ENCODE results near the gene BTBD16. TPM values are rescaled to one million over a fixed set of nuclear protein-coding genes. Genes with fewer than 3 reads are reported as not detected.

Gene BTBD16
- total and polyA plus RNA-seq, 2 donors from 2014 or later: 0.34 to 1.2 TPM

GRCh38 chr10:122257041-122257440 is 14.1 kb upstream of the BTBD16 start:
- Histone ChIP-seq H3K4me1 (ENCODE audit: control insufficient read depth in 2 of 3, insufficient read depth in 2 of 3, low read depth in 1 of 3, low read length in 3 of 3) (peaks cover 0 to 2% (median 0%) of the 10 kb centered on the region in 3 donors), H3K4me3 (ENCODE audit: low read length in 3 of 3) (no peak overlapping the region), H3K9ac (ENCODE audit: low read length in 3 of 3) (no peak overlapping the region), H3K36me3 (ENCODE audit: control insufficient read depth in 2 of 3, insufficient read depth in 3 of 3, low read length in 3 of 3) (peaks cover 0 to 9% (median 7%) of the 10 kb centered on the region in 3 donors), H3K9me3 (ENCODE audit: control insufficient read depth in 2 of 3, insufficient read depth in 1 of 3, low read length in 3 of 3) (no peaks in the 10 kb centered on the region), H3K27me3 (ENCODE audit: control insufficient read depth, insufficient read depth, low read length) (no peaks in the 10 kb centered on the region), H3K27ac (ENCODE audit: low read depth in 2 of 2, low read length in 2 of 2) (no peak overlapping the region)
- no peak for TF ChIP-seq CTCF (IDR thresholded peaks at IDR 0.05; ENCODE audit: borderline replicate concordance, extremely low read depth, insufficient read depth)
- intact Hi-C loops (cut with DNase I): no loop called here
- no peak for DNase-seq
- FAIRE-seq: no peak

GRCh38 chr10:122258136-122259074 is 12.7 kb upstream of the BTBD16 start:
- Histone ChIP-seq H3K4me1 (ENCODE audit: control insufficient read depth in 2 of 3, insufficient read depth in 2 of 3, low read depth in 1 of 3, low read length in 3 of 3) (peaks cover 0 to 2% (median 0%) of the 10 kb centered on the region in 3 donors), H3K9me3 (ENCODE audit: control insufficient read depth in 2 of 3, insufficient read depth in 1 of 3, low read length in 3 of 3) (no peaks in the 10 kb centered on the region), H3K27ac (ENCODE audit: low read depth in 2 of 2, low read length in 2 of 2) (no peak overlapping the region), H3K4me3 (ENCODE audit: low read length in 3 of 3) (no peak overlapping the region), H3K27me3 (ENCODE audit: control insufficient read depth, insufficient read depth, low read length) (no peaks in the 10 kb centered on the region), H3K9ac (ENCODE audit: low read length in 3 of 3) (no peak overlapping the region), H3K36me3 (ENCODE audit: control insufficient read depth in 2 of 3, insufficient read depth in 3 of 3, low read length in 3 of 3) (peaks cover 0 to 9% (median 7%) of the 10 kb centered on the region in 3 donors)
- intact Hi-C loops (cut with DNase I): no loop called here
- TF ChIP-seq CTCF (IDR thresholded peaks at IDR 0.05; ENCODE audit: borderline replicate concordance, extremely low read depth, insufficient read depth): no peak
- no peak for FAIRE-seq
- peak in 2 of 5 donors; percentile 33 to 63 for DNase-seq

GRCh38 chr10:122259075-122259466 is 12.0 kb upstream of the BTBD16 start:
- Histone ChIP-seq H3K9ac (ENCODE audit: low read length in 3 of 3) (no peak overlapping the region), H3K36me3 (ENCODE audit: control insufficient read depth in 2 of 3, insufficient read depth in 3 of 3, low read length in 3 of 3) (peaks cover 0 to 7% (median 2%) of the 10 kb centered on the region in 3 donors), H3K27me3 (ENCODE audit: control insufficient read depth, insufficient read depth, low read length) (no peaks in the 10 kb centered on the region), H3K4me3 (ENCODE audit: low read length in 3 of 3) (no peak overlapping the region), H3K9me3 (ENCODE audit: control insufficient read depth in 2 of 3, insufficient read depth in 1 of 3, low read length in 3 of 3) (no peaks in the 10 kb centered on the region), H3K27ac (ENCODE audit: low read depth in 2 of 2, low read length in 2 of 2) (no peak overlapping the region), H3K4me1 (ENCODE audit: control insufficient read depth in 2 of 3, insufficient read depth in 2 of 3, low read depth in 1 of 3, low read length in 3 of 3) (peaks cover 0 to 2% (median 0%) of the 10 kb centered on the region in 3 donors)
- TF ChIP-seq CTCF (IDR thresholded peaks at IDR 0.05; ENCODE audit: borderline replicate concordance, extremely low read depth, insufficient read depth): no peak
- DNase-seq: no peak
- intact Hi-C loops (cut with DNase I): no loop called here
- no peak for FAIRE-seq
